B cell (primary cell): ENCODE data around the gene ANKRD44.

Experiments
- CTCF ChIP-seq: fragments of 200-600 bp; IDR thresholded peaks from one replicate; pipeline ENCODE4 v1.8.0; 2022; ENCODE audit warnings: antibody characterized with exemption, mild to moderate bottlenecking
- EZH2 ChIP-seq: IDR thresholded peaks from 2 replicates; pipeline ENCODE4 v1.6.1; 2012; ENCODE audit warnings: borderline replicate concordance, low read depth, mild to moderate bottlenecking, moderate library complexity, low read length; ENCODE audit not compliant: insufficient read depth, poor library complexity, severe bottlenecking

DNA sequence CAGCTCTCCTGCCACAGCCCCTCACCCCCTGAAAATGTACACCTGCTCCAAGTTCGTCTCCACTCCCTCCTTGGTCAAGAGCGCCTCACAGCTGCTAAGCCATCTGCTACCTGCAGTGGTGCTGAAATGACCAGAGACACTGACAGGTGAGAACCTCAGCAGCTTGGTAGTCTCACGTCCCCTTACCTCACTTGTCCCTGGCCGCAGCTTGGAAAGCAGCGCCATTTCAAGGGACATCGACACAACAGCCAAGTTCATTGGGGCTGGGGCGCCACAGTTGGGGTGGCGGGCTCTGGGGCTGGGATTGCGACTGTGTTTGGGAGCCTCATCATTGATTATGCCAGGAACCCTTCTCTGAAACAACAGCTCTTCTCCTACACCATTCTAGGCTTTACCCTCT lies 47.5 kb downstream of the ANKRD44 start:
- TF ChIP-seq CTCF (no peak), EZH2 (no peak)
